IPS-NIHi11 (cell line): ENCODE data around the gene CLDN24.

Experiments
- DNase-seq: peaks from one replicate; pipeline ENCODE4 v3.0.0; 2012; ENCODE audit warnings: mixed read lengths, low spot score

CLDN24 gene

GRCh38 chr4:183321079-183321478 lies 1.1 kb downstream of the CLDN24 start:
- no peak for DNase-seq

GRCh38 chr4:183320211-183321059 lies 1.8 kb downstream of the CLDN24 start, which contains the start of gene CLDN22:
Gene CLDN22, minus strand, starts transcription at chr4:183320276. Its CDS starts 58 bp downstream, at chr4:183320218.
- DNase-seq = no peak

GRCh38 chr4:183318656-183319055 lies 3.6 kb downstream of the CLDN24 start:
- no peak for DNase-seq

- DNase-seq = no peak
Measured at GRCh38 chr4:183314806-183315205, 7.4 kb downstream of the CLDN24 start.

DNA sequence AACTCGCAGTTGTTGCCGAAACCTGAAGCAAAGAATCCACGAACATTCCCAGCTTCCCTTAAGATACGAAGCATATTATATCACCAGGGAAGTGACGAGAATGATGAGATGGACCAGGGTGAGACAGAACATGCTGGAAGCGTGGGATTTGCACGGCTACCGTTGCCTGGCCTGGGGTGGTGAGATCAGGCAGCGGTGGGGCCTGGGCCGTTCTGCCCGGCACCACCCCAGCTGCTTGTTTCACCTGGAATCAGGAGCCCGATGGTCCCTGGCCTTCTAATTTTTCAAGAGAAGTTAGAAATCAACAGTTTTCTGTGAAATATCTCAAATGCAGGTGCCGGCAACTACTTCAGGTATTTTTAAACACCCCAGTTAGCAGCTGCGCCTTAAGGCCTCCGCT lies 7.9 kb downstream of the CLDN24 start:
- no peak for DNase-seq

DNA sequence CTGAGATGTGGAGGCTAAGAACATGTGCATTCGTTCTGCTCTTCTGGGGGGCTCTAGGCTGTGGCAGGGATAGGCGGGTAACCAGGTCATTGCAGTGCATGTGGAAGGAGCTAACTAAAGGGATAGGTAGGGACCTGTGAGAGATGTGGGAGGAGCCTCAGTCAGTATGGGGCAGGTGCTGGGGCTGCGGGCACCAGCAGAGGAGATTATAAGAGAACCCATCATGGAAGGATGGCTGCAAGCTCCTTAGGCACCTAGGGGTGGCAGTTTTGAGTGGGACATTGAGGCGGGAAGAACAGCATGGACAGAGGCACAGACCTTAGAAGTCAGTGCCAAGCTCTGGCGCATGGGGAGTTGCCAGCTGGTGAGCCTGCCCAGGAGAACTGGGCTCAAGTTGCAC lies 9.4 kb downstream of the CLDN24 start:
- DNase-seq = no peak

DNA sequence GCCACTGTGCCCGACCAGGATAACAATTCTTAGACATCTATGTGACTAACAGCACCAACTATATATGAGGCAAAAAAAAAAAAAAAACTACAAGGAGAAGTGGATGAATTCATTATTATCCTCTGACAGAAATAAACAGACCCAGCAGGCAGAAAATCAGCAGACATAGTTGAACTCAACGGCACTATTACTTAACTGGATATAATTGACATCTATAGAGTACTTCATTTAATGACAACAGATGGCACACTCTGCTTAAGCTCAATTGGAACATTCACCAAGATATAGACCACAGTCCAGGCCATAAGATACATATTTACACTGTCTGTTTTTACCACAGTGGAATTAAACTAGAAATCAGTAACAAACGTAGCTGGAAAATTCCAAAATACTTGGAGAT lies 15.4 kb downstream of the CLDN24 start:
- DNase-seq = no peak

GRCh38 chr4:183304538-183304937 lies 17.7 kb downstream of the CLDN24 start:
- DNase-seq = no peak

- no peak for DNase-seq
Measured at GRCh38 chr4:183304067-183304466, 18.2 kb downstream of the CLDN24 start.

DNA sequence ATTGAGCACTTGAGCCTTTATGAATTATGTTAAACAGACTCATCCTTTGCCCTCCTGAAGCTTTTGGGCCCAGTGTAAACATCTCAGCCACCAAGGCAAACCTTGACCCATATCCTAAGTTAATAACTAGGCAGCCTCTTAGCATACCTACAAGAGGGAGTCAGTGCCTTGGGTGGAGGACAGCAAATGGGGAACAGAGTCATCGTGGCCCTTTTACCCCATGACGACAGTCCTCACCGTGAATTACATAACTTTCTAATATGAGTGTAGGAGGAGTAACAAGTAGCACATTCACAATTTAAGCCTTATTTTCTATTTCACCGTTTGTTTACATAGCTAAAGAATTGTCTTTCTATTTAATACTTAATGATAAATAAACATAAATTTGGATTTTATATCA lies 18.9 kb downstream of the CLDN24 start:
- no peak for DNase-seq

DNA sequence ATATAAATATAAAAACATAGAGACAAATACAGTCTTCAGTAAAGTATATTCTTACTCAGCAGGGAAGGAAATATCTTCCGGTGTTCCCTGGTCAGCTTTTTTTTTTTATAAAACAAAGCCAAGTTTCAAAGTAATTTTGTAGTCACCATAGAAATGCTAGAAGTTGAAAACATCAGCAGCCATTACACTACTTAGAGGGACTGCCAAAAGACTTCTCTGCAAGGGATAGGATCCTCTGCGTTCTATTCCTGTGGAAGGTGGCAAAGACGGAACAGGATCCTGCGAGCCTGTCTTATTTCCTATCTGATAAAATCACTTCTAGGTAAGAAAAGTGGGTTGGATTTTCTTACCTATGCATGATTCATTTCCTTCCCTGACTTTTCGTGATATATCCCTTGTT lies 21.6 kb downstream of the CLDN24 start:
- DNase-seq = no peak

- DNase-seq = no peak
Measured at GRCh38 chr4:183300070-183300469, 22.2 kb downstream of the CLDN24 start.

GRCh38 chr4:183299464-183299863 lies 22.8 kb downstream of the CLDN24 start:
- DNase-seq = no peak

DNA sequence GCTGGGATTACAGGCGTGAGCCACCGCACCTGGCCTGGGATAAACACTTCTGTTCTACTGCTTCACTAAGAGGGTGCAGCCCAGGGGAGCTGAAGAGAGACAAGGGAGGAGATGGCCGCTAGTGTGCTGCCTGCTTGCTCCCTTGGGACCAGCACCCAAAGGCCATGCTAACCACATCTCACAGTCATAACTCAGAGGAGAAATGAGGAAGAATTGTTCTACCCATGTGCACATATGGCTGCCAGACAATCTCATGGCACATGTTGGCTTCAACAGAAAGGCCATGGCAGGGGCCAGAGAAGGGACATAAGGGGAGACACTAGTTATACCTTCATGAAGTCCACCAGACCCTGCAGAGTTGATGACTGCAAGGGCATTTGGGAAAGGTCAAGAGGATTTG lies 24.6 kb downstream of the CLDN24 start:
- no peak for DNase-seq

DNA sequence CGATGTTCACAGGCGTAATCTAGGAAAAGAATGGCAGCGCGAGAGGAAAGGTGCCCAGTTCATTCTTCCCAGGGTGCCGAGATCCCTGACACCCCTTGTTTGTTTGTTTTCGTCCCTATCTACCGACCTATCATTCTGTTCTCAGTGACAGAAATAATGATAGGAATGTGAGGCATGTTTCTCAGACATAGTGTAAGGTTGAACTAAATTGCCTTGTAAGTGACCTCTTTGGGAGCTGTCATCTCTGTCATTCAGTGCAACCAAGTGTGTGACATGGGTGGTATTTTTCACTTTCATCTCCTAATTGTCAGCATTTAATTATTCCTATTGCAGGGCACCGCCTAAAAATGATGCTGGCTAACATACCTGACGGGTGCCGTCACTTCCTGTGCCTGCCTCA lies 26.5 kb downstream of the CLDN24 start:
- DNase-seq = no peak

DNA sequence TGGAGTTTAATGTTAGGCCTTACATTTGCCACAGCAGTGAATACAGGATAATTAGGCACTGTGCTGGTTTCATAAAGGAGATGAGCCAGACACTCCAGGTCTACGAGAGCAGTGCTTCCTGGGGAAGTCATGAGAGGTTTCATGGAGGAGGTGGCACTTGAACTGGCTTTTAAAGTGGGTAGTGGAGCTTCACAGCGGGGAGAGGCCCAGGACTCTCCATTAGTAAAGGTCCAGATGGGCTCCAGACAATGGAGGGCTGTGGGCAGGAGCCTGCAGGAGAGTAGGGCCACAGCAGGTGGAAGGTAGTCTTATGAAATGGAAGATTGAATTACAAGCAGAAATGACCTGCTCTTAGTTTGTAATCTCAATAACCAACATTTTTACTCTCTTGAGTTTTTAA lies 31.2 kb downstream of the CLDN24 start:
- DNase-seq = no peak

DNA sequence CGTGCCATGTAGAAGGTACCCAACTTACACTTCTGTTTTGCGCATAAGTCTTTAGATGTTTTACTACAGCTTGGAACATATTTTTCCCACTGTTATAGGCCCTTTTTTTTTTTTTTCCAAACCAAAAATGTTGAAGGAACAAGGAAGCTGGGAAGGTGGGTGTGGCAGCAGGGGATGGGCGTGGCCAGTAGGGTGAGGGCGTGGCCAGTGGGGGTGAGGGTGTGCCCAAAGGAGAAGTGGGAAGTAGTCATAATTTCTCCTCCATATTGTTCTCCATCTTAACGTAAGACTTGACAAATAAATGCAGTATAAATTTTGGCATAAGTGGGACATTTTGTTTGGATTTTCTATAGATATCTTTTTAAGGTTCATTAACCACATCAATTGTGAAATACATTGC lies 32.5 kb downstream of the CLDN24 start:
- peak; percentile 55 for DNase-seq

GRCh38 chr4:183288955-183289354 lies 33.3 kb downstream of the CLDN24 start:
- DNase-seq = no peak

GRCh38 chr4:183287677-183288076 lies 34.5 kb downstream of the CLDN24 start:
- DNase-seq = no peak

- no peak for DNase-seq
Measured at GRCh38 chr4:183287309-183287659, 34.9 kb downstream of the CLDN24 start.

DNA sequence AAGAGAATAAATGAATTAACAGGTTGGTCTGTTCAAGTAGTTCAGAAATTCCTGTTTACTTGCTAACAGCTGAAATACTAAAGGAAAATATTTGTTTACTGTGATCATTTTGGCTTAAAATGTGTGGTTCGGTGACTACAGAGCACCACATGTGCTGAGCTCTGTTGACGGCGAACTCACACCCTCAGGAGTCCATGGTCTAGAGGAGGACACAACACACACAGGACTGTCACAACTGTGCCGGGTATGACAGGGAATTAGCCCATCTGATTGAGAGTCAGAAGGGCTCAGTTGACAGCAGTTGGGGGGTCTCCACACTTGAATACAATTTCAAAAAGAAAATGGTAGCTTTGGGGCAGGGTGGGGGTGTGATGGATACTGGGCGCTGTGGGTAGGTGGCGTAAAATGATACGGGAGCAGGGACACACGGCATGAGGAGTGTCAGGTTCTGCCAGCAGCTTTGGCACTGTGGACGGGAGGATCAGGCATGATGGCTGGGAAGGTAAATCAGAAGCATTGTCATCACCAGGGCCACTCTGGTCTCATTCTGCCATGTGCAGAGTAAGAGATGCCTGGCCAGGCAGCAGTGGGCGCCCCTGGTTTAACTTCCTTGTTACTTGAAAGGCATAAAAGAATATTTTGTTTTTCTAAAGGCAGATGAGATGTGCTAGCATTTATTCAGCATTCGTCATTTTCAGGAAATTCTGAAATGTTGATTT lies 35.5 kb downstream of the CLDN24 start:
- DNase-seq = no peak

DNA sequence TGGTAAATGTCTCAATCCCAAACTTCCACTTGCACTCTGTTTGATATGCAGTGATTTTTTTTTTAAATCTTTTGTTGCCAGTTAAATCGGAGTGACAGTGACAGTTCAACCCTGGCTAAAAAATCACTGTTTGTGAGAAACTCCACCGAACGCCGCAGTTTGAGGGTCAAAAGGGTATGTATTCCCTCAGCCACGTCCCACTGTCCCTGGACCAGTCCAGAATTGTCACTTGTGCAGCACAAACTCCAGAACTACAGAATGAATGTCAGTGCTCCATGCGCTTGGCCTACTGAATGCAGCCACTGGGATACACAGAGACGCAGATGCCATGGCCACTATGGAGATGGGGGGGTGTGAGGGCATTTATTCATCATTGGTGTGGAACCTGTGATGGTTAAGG lies 36.3 kb downstream of the CLDN24 start:
- no peak for DNase-seq

DNA sequence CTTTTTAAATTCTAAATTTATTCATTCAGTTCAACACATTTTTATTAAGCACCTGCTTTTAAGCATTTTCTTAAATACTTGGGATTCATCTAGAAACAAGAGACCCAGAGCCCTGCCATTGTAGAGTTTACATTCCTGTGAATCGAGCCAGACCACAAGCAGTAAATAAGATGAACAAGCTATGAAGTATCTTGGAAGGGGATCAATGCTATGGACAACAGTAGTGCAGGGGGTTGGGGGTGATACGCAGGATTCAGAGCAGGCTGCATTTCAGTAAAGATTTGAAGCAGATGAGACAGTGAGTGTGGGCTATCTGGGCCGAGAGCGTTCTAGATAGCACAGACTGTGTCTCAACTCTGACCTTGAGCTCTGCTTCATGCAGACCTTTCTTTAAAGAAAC lies 37.3 kb downstream of the CLDN24 start:
- no peak for DNase-seq
